ENCODE measurements around the gene TMEM243.

DNA sequence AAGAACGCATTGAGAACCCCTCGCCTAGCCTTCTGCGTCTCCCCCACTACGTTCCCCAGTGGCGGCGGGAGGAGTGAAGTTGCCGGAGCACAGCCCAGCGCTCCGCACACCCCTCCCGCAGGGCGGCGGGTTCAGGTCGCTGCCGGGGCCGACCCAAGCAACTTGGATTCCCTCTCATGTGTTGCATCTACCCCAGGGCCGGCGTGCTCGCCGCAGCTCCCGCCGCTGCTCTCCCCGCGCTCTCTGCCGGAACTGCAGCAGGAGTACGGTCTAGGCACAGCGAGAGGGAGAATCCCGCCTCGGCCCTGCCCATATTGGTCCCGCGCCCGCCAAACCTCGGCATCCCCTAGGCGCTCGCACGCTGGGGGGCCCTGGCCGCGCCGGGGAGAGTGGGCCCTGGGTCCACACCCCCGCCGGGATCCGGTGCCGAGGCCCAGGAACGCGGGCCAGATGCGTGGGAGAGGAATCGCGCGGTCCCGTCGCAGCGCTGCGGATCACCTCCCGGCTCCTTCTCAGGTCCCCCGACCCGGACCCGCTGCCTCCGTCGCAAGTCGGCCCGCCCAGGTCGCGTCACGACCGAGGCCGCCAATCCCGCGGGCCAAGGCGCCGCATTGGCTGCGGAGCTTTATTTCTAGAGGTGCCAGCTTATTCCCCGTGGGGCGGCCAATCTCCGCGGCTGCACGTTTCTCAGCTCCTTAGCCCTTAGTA, 648 bp upstream of the TMEM243 start:
- TF ChIP-seq, protein P1, sequence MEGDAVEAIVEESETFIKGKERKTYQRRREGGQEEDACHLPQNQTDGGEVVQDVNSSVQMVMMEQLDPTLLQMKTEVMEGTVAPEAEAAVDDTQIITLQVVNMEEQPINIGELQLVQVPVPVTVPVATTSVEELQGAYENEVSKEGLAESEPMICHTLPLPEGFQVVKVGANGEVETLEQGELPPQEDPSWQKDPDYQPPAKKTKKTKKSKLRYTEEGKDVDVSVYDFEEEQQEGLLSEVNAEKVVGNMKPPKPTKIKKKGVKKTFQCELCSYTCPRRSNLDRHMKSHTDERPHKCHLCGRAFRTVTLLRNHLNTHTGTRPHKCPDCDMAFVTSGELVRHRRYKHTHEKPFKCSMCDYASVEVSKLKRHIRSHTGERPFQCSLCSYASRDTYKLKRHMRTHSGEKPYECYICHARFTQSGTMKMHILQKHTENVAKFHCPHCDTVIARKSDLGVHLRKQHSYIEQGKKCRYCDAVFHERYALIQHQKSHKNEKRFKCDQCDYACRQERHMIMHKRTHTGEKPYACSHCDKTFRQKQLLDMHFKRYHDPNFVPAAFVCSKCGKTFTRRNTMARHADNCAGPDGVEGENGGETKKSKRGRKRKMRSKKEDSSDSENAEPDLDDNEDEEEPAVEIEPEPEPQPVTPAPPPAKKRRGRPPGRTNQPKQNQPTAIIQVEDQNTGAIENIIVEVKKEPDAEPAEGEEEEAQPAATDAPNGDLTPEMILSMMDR (IDR thresholded peaks at IDR 0.05; ENCODE audit: insufficient read depth, low read length, poor library complexity, severe bottlenecking), result no peak
- no peak for TF ChIP-seq EZH2phosphoT487 (conservative IDR thresholded peaks at IDR 0.05; ENCODE audit: low read length)

Data from SU-DHL-6 (cell line).